ENCODE data around the gene RCHY1.

GRCh38 chr4:75544870-75545269 is 30.7 kb upstream of the RCHY1 start:
- TF ChIP-seq EZH2 (IDR thresholded peaks at IDR 0.05): no peak
- no peak for TF ChIP-seq POLR2AphosphoS5 (IDR thresholded peaks at IDR 0.05; ENCODE audit: borderline replicate concordance, low read depth, low read length)
- no peak for TF ChIP-seq FOXP2 (optimal IDR thresholded peaks at IDR 0.05; ENCODE audit: control extremely low read depth, extremely low read length, insufficient read depth)

Data from SK-N-MC (cell line).